T-cell (primary cell): ENCODE measurements around the gene PCDHGA8. TPM values are rescaled to one million over a fixed set of nuclear protein-coding genes. Genes with fewer than 3 reads are reported as not detected.
"Not testable (repeated sequence)": the region's sequence is repeated elsewhere in the genome, so short reads cannot be mapped to it uniquely, and the experiment has no call there.

Experiments used
- ATAC-seq, 4 experiments: fragments of 200-7000 bp in 3 of 4; fragments of 150-1000 bp in 1 of 4; cut with Tn5 transposase; replicated peaks in 1 of 4; 1 replicate in 3 of 4; 2 replicates in 1 of 4; pipeline ENCODE4 v1.10.0; 2021; ENCODE audit warnings: moderate library complexity in 3 of 4, mild to moderate bottlenecking in 2 of 4, moderate number of reproducible peaks in 1 of 4
- CTCF ChIA-PET, 2 donors: fragments of 300-600 bp; sonication (Branson Sonifier 250); formaldehyde crosslinking; loops; one replicate each; lab custom pipeline; 2022; ENCODE audit warnings: antibody characterized with exemption in 2 of 2; lab: Charles Lee
- POLR2A ChIA-PET, 2 donors: fragments of 300-600 bp; sonication (Branson Sonifier 250); formaldehyde crosslinking; loops; one replicate each; lab custom pipeline; 2022; ENCODE audit warnings: antibody characterized with exemption in 2 of 2; lab: Charles Lee
- DNase-seq, 35 experiments: peaks; one replicate each; pipeline versions ENCODE4 v3.0.0 to v3.0.0-alpha.2; 2013 to 2023
- H3K27ac ChIP-seq: one replicate; pipeline ENCODE4 v1.5.1; 2013; ENCODE audit warnings: low read length
- H3K27me3 ChIP-seq, 2 experiments: replicated peaks in 1 of 2; 1 replicate in 1 of 2; 2 replicates in 1 of 2; pipeline versions ENCODE4 v1.6.1 to v1.7.0; 2013; ENCODE audit warnings: low read length in 1 of 2, mixed read lengths in 1 of 2; ENCODE audit not compliant: control insufficient read depth in 2 of 2, insufficient read depth in 2 of 2; ENCODE audit errors: extremely low read depth in 1 of 2
- H3K36me3 ChIP-seq, 2 donors: 1 replicate in 1 of 2; 2 replicates in 1 of 2; pipeline versions ENCODE4 v1.6.1 to v1.7.0; 2013; ENCODE audit warnings: low read length in 1 of 2; ENCODE audit not compliant: control insufficient read depth in 2 of 2, insufficient read depth in 1 of 2; ENCODE audit errors: extremely low read depth in 1 of 2
- H3K4me1 ChIP-seq, 2 experiments: 1 replicate in 1 of 2; 2 replicates in 1 of 2; pipeline versions ENCODE4 v1.6.1 to v1.7.0; 2013; ENCODE audit warnings: low read length in 2 of 2, mixed read lengths in 1 of 2; ENCODE audit not compliant: insufficient read depth in 2 of 2, control insufficient read depth in 1 of 2; ENCODE audit errors: extremely low read depth in 1 of 2
- H3K4me3 ChIP-seq, 2 donors: 1 replicate in 1 of 2; 2 replicates in 1 of 2; pipeline versions ENCODE4 v1.5.1 to v1.7.0; 2013; ENCODE audit warnings: mild to moderate bottlenecking in 2 of 2, low read length in 1 of 2, moderate library complexity in 1 of 2; ENCODE audit not compliant: control insufficient read depth in 1 of 2; ENCODE audit errors: extremely low read depth in 1 of 2
- H3K9me3 ChIP-seq: 2 replicates; pipeline ENCODE4 v1.7.0; 2013
- H3K27ac Mint-ChIP-seq, 2 donors: one replicate each; pipeline ENCODE4 v1.8.0; 2020 to 2021; ENCODE audit warnings: mild to moderate bottlenecking in 2 of 2, mixed read lengths in 2 of 2
- H3K27me3 Mint-ChIP-seq, 2 donors: one replicate each; pipeline ENCODE4 v1.8.0; 2021 to 2022; ENCODE audit warnings: mixed read lengths in 2 of 2
- H3K36me3 Mint-ChIP-seq: one replicate; pipeline ENCODE4 v1.8.0; 2021; ENCODE audit warnings: mixed read lengths
- H3K4me1 Mint-ChIP-seq, 3 donors: one replicate each; pipeline ENCODE4 v1.8.0; 2020 to 2022; ENCODE audit warnings: mixed read lengths in 3 of 3, mild to moderate bottlenecking in 1 of 3
- H3K4me3 Mint-ChIP-seq, 3 donors: one replicate each; pipeline ENCODE4 v1.8.0; 2020 to 2022; ENCODE audit warnings: mild to moderate bottlenecking in 3 of 3, mixed read lengths in 3 of 3, moderate library complexity in 3 of 3
- H3K9me3 Mint-ChIP-seq, 3 donors: one replicate each; pipeline ENCODE4 v1.8.0; 2020 to 2022; ENCODE audit warnings: mixed read lengths in 3 of 3
- WGBS: methylation state at CpG from one replicate; pipeline ENCODE4 v1.1.5; 2013; ENCODE audit warnings: missing lambda C conversion rate; ENCODE audit not compliant: insufficient coverage; 5-methylcytosine and 5-hydroxymethylcytosine counted together
- total RNA-seq, 35 experiments: library from RNA in 6 of 35; stranded (reverse) in 6 of 35; fragments of 120-200 nt in 1 of 35; gene quantifications; one replicate each; pipeline versions ENCODE4 v1.2.1 to v1.2.4 and lab custom pipeline; 2013 to 2026

Gene PCDHGA8
- total RNA-seq, 5 donors from 2014 or later (not counting 1 experiment from before 2014, with no cell fraction given), result 0.05 to 0.13 (median 0.09) TPM; not detected in 2

GRCh38 chr5:141388661-141389060, 3.8 kb upstream of the PCDHGA8 start:
- Histone ChIP-seq H3K4me1 (no peaks in the 10 kb centered on the region), H3K4me3 (peak overlapping the region in 1 of 2 donors; percentile 17), H3K27me3 (peaks cover 18 to 49% of the 10 kb centered on the region in 2 experiments), H3K36me3 (no peaks in the 10 kb centered on the region), H3K27ac (no peak overlapping the region), H3K9me3 (peaks cover 12% of the 10 kb centered on the region)
- Mint-ChIP-seq H3K27ac (no peak overlapping the region), H3K9me3 (peaks cover 8 to 47% (median 28%) of the 10 kb centered on the region in 3 donors), H3K4me1 (no peaks in the 10 kb centered on the region), H3K4me3 (no peak overlapping the region), H3K36me3 (peaks cover 13% of the 10 kb centered on the region), H3K27me3 (peaks cover 71 to 80% of the 10 kb centered on the region in 2 donors)
- ChIA-PET POLR2A (no interaction called here), CTCF (no interaction called here)
- ATAC-seq, result no peak
- no peak for DNase-seq
- WGBS, result 47% methylated on average over 2 of the region's 10 CpGs

- Mint-ChIP-seq H3K27ac (no peak overlapping the region), H3K36me3 (peaks cover 16% of the 10 kb centered on the region), H3K9me3 (peaks cover 13 to 53% (median 33%) of the 10 kb centered on the region in 3 donors), H3K4me3 (peak overlapping the region in 1 of 3 donors; percentile 27), H3K27me3 (peaks cover 72 to 80% of the 10 kb centered on the region in 2 donors), H3K4me1 (no peaks in the 10 kb centered on the region)
- Histone ChIP-seq H3K4me3 (peak overlapping the region in 1 of 2 donors; percentile 32), H3K27me3 (peaks cover 22 to 50% of the 10 kb centered on the region in 2 experiments), H3K4me1 (no peaks in the 10 kb centered on the region), H3K9me3 (peaks cover 13% of the 10 kb centered on the region), H3K36me3 (no peaks in the 10 kb centered on the region), H3K27ac (no peak overlapping the region)
- WGBS, result 57% methylated on average over 77 of the region's 77 CpGs
- ATAC-seq, result no peak
- no peak for DNase-seq
- POLR2A ChIA-PET, result no interaction called here
- CTCF ChIA-PET, result interaction anchor here in 1 of 2 donors (0.5 kb wide), 1 partner anchor 59 kb away, joined by 3 read pairs; the partner anchor contains the start of gene PCDHGA1
Observed at GRCh38 chr5:141389153-141390042, 3.0 kb upstream of the PCDHGA8 start.

- 51% methylated on average over 14 of the region's 21 CpGs for WGBS
- H3K4me1 Mint-ChIP-seq, result no peaks in the 10 kb centered on the region
- peaks cover 28 to 53% of the 10 kb centered on the region in 2 experiments for H3K27me3 ChIP-seq
- H3K4me3 ChIP-seq, result no peak overlapping the region
- H3K27ac ChIP-seq, result no peak overlapping the region
- H3K27me3 Mint-ChIP-seq, result peaks cover 61 to 75% of the 10 kb centered on the region in 2 donors
- H3K4me3 Mint-ChIP-seq, result no peak overlapping the region
- H3K9me3 ChIP-seq, result peaks cover 6% of the 10 kb centered on the region
- no peak overlapping the region for H3K27ac Mint-ChIP-seq
- DNase-seq (no peak), ATAC-seq (no peak)
- H3K9me3 Mint-ChIP-seq, result peaks cover 13 to 37% (median 25%) of the 10 kb centered on the region in 3 donors
- no peaks in the 10 kb centered on the region for H3K36me3 ChIP-seq
- ChIA-PET CTCF (no interaction called here), POLR2A (interaction anchor here in 1 of 2 donors (0.6 kb wide), 1 partner anchor 63 kb away, joined by 9 read pairs; no protein-coding TSS in a partner anchor)
- H3K4me1 ChIP-seq, result peaks cover 0 to 3% of the 10 kb centered on the region in 2 experiments
- H3K36me3 Mint-ChIP-seq, result peaks cover 9% of the 10 kb centered on the region
Observed at GRCh38 chr5:141393267-141393666, 834 bp downstream of the PCDHGA8 start.

GRCh38 chr5:141394401-141395187, 2.2 kb downstream of the PCDHGA8 start:
- H3K4me1 Mint-ChIP-seq, ATAC-seq, POLR2A ChIA-PET, H3K36me3 ChIP-seq, DNase-seq, H3K27ac Mint-ChIP-seq, H3K27ac ChIP-seq, H3K4me3 ChIP-seq, H3K4me1 ChIP-seq, H3K36me3 Mint-ChIP-seq, H3K9me3 ChIP-seq, H3K4me3 Mint-ChIP-seq: not testable (repeated sequence)
- Mint-ChIP-seq H3K27me3 (peaks cover 58 to 75% of the 10 kb centered on the region in 2 donors), H3K9me3 (peaks cover 9 to 36% (median 26%) of the 10 kb centered on the region in 3 donors)
- CTCF ChIA-PET, result interaction anchor here in 1 of 2 donors (0.7 kb wide), 1 partner anchor 18 kb away, joined by 3 read pairs; the partner anchor contains the start of gene PCDHGA10
- 45% methylated on average over 17 of the region's 53 CpGs for WGBS
- peaks cover 33 to 51% of the 10 kb centered on the region in 2 experiments for H3K27me3 ChIP-seq

GRCh38 chr5:141397756-141398551, 5.5 kb downstream of the PCDHGA8 start, which contains the start of gene PCDHGB5:
TSS of gene PCDHGB5 (plus strand) at chr5:141397947. CDS start at chr5:141398128, 181 bp downstream.
- Histone ChIP-seq H3K9me3 (peaks cover 12% of the 10 kb centered on the region), H3K27me3 (peaks cover 22 to 53% of the 10 kb centered on the region in 2 experiments)
- peak in 11 of 35 experiments; percentile 18 to 38 (median 25) for DNase-seq

More at GRCh38 chr5:141397756-141398551, 5.5 kb downstream of the PCDHGA8 start, which contains the start of gene PCDHGB5:
- CTCF ChIA-PET, result interaction anchor here in 1 of 2 donors (1.1 to 2.1 kb wide), 5 partner anchors 15 to 169 kb away, joined by 3 to 8 read pairs (median 5); partner anchors contain the start of genes PCDHGA10 and TAF7
- H3K4me3 ChIP-seq, result peak within 1 kb of the TSS in 1 of 2 donors; percentile 38
- not testable (repeated sequence) for H3K27ac ChIP-seq, H3K4me1 Mint-ChIP-seq, H3K4me1 ChIP-seq, H3K36me3 Mint-ChIP-seq, H3K36me3 ChIP-seq, H3K27ac Mint-ChIP-seq
- 22% methylated on average over 11 of the region's 43 CpGs for WGBS
- peak; percentile 76 to 84 (median 80) for ATAC-seq
- Mint-ChIP-seq H3K9me3 (peaks cover 11 to 29% (median 20%) of the 10 kb centered on the region in 3 donors), H3K27me3 (peaks cover 53 to 74% of the 10 kb centered on the region in 2 donors), H3K4me3 (peak within 1 kb of the TSS; percentile 24 to 40 (median 39))
- POLR2A ChIA-PET, result interaction anchor here in 1 of 2 donors (0.6 kb wide), 1 partner anchor 164 kb away, joined by 3 read pairs; no protein-coding TSS in a partner anchor
